Left colon (tissue), 2 donors: ENCODE results near the gene IQCF2. TPM values are rescaled to one million over a fixed set of nuclear protein-coding genes. Genes with fewer than 3 reads are reported as not detected.
A peak's percentile ranks its signal among the peaks of the same experiment; 100 is the strongest.
"Not testable (repeated sequence)": the region's sequence is repeated elsewhere in the genome, so short reads cannot be mapped to it uniquely, and the experiment has no call there.

Experiments used
- ATAC-seq: fragments of 200-7000 bp; cut with Tn5 transposase; one replicate; pipeline ENCODE4 v1.9.1; 2020; ENCODE audit warnings: mild to moderate bottlenecking, moderate library complexity
- DNase-seq, 2 donors: peaks; one replicate each; pipeline ENCODE4 v3.0.0-alpha.2; 2020
- intact Hi-C, 2 donors: fragments of 100-400 bp; cut with DNase I in 1 of 2; cut with micrococcal nuclease in 1 of 2; formaldehyde crosslinking; loops; one replicate each; pipeline versions ENCODE4 v1.11.2 to v1.14.0; 2022; cut with DNase I, micrococcal nuclease
- long read RNA-seq: library from polyadenylated mRNA; unstranded; transcript quantifications from one replicate; pipeline ENCODE4 v2.0.0, GENCODE V29; 2021
- total RNA-seq, 2 donors: library from RNA; stranded (reverse); fragmentation: NEBNext Ultra II Directional; extraction: Animal tissue kit (Norgen Biotek cat#: 25700); gene quantifications; one replicate each; pipeline ENCODE4 v1.2.1, GENCODE V29; 2021
- donor health status: DM: no; HTN: no; CAD: no.
- donor health status: DM: yes; HTN: yes; CAD: no.

The IQCF2 gene
- total RNA-seq, result not detected
- long read RNA-seq, result 0 reads

DNA sequence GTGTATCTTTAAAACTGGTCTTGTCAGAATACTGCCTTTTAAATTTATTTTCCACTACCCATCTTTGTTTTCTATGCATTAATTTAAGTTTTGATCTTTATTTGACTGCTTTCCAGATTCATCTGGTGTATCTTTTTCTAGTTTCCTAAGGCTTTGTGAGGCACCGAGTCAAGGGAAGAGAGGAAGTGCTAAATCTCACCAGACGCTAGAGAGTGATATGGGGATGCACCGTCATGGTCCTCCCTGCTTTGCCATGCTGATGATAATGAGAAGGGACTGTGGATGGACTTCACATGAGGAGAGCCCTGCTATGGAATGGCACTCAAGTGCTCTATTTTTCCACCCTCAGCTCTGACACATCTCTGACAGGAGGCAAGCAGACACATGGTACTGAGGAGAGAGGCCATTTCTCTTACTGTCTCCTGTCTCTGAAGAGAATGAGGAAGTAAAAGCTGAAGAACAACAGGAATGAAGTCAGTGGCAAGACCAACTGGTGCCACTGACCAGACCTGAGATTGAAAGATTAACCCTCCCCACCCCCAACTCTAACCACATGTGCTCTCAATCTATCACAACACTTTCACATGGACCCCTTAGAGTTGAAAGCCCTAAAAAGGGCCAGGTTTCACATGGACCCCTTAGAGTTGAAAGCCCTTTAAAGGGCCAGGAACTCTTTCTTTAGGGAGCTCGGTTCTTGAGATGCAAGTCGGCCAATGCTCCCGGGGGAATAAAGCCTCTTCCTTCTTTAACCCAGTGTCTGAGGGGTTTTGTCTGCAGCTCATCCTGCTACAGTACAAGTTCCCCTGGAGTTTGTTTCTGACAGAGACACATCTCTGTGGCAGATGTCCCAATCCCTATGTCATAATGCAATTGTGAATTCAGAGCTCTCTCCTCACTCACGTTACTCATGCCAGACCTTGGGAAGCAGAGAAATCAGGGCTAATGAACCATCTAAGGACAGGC is at the start of gene IQCF2:
Gene IQCF2 (plus strand): TSS at position 913 of the 963 bp plus-strand sequence. CDS start 52 bp downstream, outside the sequence.
- ATAC-seq, result no peak
- DNase-seq, result no peak
- intact Hi-C loops, result no loop called here

- intact Hi-C loops, result no loop called here
- no peak for ATAC-seq
- no peak for DNase-seq
Measured at GRCh38 chr3:51813539-51813938, 47.9 kb upstream of the IQCF2 start.

DNA sequence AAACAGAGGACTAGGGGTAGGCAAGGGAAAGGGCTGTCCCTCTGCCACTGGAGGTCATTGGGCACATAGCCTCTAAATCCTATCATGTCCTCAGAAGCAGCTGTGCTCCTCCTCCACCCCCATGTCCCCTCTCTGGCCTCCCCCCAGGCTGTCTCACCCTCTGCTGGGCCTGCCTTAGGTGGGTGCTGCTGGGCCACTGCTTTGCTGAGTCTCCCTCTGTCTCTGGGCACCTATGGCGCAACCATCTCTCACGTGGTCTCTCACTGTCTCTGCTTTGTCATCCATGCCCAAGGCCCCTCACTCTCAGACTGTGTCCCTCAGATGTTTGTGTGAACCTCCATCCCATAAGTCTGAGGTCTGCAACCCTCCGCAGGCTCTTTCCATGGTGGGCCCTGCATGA is 47.4 kb upstream of the IQCF2 start:
- ATAC-seq, result no peak
- intact Hi-C loops, result no loop called here
- no peak for DNase-seq

DNA sequence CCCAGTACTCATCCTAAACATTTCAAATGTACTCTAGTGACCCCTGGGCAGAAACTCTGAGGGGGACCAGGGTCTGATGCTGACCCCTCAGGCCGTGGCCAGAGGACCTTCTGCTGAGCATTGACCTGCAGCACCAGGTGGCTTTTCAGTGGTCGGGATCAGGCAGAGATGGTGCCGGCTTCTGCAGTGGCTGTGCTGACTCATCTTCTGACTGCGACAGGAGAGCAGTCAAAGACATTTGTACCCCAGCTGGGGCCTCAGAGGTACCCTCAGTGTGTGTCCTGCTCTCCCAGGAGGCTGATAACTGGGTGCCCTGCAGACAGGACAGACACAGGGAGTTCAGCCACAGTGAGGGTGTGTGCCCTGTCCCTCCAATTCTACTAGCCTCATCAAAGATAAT is 45.8 kb upstream of the IQCF2 start:
- intact Hi-C loops, result no loop called here
- DNase-seq (no peak), ATAC-seq (no peak)

- intact Hi-C loops, result no loop called here
- DNase-seq (no peak), ATAC-seq (no peak)
Measured at GRCh38 chr3:51816723-51817122, 44.7 kb upstream of the IQCF2 start.

- ATAC-seq (no peak), DNase-seq (no peak)
- intact Hi-C loops, result no loop called here
Measured at GRCh38 chr3:51817375-51817774, 44.0 kb upstream of the IQCF2 start.

- ATAC-seq, result no peak
- intact Hi-C loops, result no loop called here
Measured at GRCh38 chr3:51819151-51819550, 42.3 kb upstream of the IQCF2 start.

GRCh38 chr3:51819709-51820406 is 41.6 kb upstream of the IQCF2 start:
- intact Hi-C loops, result no loop called here
- DNase-seq, result peak in 1 of 2 donors; percentile 6
- no peak for ATAC-seq

More at GRCh38 chr3:51819151-51819550, 42.3 kb upstream of the IQCF2 start:
- no peak for DNase-seq

GRCh38 chr3:51828297-51828696 is 33.1 kb upstream of the IQCF2 start:
- DNase-seq (no peak), ATAC-seq (no peak)
- intact Hi-C loops, result no loop called here

- intact Hi-C loops, result no loop called here
- DNase-seq (no peak), ATAC-seq (no peak)
Measured at GRCh38 chr3:51830345-51830744, 31.1 kb upstream of the IQCF2 start.

DNA sequence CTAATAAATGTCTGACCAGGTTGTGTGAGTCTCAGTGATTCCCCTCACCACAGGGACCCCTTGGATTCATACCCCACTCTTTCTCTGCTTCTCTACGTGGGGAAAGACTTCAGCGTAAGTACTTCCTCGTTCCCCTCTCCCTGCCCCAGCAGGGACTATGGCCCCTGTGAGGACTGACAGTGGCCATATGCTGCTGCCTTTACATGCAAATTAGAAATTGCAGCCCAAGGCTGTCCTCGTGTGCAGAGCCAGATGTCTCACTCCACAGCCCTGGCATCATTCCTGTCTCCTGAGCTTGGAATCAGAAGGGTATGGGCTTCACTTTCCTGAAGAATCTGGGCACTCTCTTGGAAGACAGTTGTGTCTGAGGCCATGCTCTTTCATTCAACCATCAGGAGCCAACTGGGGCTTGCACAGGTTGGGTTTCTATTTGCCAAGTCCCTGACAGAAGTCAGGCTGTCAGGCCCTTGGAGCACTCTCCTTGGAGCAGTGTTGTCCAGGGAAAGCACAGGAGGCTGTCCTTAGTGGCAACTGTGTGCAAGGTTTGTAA is 30.5 kb upstream of the IQCF2 start:
- intact Hi-C loops, result no loop called here
- no peak for ATAC-seq
- no peak for DNase-seq

GRCh38 chr3:51836606-51837005 is 24.8 kb upstream of the IQCF2 start:
- no peak for ATAC-seq
- intact Hi-C loops, result no loop called here

GRCh38 chr3:51845129-51845528 is 16.3 kb upstream of the IQCF2 start:
- DNase-seq (no peak), ATAC-seq (no peak)
- intact Hi-C loops, result no loop called here

More at GRCh38 chr3:51836606-51837005, 24.8 kb upstream of the IQCF2 start:
- DNase-seq, result no peak

DNA sequence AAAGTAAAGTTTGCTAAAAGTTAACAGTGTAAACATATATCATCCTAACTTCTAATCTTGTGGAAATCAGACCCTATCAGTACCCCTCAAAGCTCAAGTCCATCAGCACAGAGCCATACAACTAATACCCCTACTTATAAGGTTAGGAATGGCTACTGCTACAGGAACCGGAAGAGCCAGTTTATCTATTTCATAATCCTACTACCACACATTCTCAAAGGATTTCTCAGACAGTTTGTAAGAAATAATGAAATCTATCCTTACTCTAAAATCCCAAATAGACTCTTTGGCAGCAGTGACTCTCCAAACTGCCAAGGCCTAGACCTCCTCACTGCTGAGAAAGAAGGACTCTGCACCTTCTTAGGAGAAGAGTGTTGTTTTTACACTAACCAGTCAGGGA is 6.0 kb upstream of the IQCF2 start:
- intact Hi-C loops, DNase-seq, ATAC-seq: not testable (repeated sequence)

- DNase-seq (no peak), ATAC-seq (no peak)
- intact Hi-C loops, result no loop called here
Measured at GRCh38 chr3:51862886-51863285, 1.5 kb downstream of the IQCF2 start.

- ATAC-seq, DNase-seq, intact Hi-C loops: not testable (repeated sequence)
Measured at GRCh38 chr3:51868896-51869295, 7.5 kb downstream of the IQCF2 start.

DNA sequence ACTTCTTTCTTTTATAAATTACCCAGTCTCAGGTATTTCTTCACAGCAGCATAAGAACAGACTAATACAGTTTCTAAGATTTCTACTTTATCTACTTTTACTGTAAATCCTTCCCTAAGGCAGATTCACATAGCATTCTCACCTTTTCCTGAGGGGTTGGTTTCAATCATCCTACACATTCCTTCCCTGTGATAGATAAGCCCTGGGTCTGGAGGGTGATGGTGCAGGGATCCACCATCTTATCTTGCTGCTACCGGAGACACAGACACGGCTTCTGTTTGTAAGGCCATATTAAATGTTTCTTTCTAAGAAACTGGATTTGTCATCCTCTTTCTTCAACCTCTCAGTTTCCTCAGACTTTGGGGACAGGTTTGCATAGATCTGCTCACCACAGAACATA is 7.9 kb downstream of the IQCF2 start:
- intact Hi-C loops, result no loop called here
- DNase-seq (no peak), ATAC-seq (no peak)

DNA sequence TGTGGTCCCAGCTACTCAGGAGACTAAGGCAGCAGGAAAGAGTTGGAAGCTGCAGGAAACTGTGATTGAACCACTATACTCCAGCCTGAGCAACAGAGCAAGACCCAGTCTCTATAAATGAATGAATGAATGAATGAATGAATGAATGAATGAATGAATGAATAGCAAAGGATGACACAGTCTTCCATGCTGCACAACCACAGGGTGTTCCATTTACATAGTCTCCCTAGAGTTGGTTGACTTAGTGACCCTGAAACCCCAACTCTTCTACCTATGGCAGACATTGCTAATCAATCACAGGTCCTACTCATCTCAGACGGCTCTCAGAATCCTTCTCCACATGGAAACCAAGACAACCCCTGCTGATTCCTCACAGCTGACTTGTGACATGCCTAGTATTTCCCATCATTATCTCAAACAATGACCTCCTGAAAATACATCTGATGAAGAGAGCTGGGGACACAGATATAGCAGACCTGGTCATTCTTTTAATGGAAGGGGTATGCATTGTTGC is 11.9 kb downstream of the IQCF2 start:
- ATAC-seq (no peak), DNase-seq (no peak)
- intact Hi-C loops, result no loop called here

- ATAC-seq (no peak), DNase-seq (no peak)
- intact Hi-C loops, result no loop called here
Measured at GRCh38 chr3:51873876-51874275, 12.5 kb downstream of the IQCF2 start.
